Suprapubic skin (tissue), 4 donors: Measurements from ENCODE around the gene MALRD1. TPM values are rescaled to one million over a fixed set of nuclear protein-coding genes. Genes with fewer than 3 reads are reported as not detected.

Experiments
- DNase-seq, 2 donors: peaks; one replicate each; pipeline ENCODE4 v3.0.0-alpha.2; 2019; ENCODE audit warnings: low spot score in 2 of 2
- H3K27ac ChIP-seq: fragments of 200-600 bp; sonication (generic); one replicate; pipeline ENCODE4 v1.5.1; 2019
- H3K27me3 ChIP-seq: fragments of 200-600 bp; sonication (generic); one replicate; pipeline ENCODE4 v1.5.1; 2019
- H3K36me3 ChIP-seq: fragments of 200-600 bp; sonication (generic); one replicate; pipeline ENCODE4 v1.5.1; 2019
- H3K4me1 ChIP-seq: fragments of 200-600 bp; sonication (generic); one replicate; pipeline ENCODE4 v1.5.1; 2019
- H3K4me3 ChIP-seq: fragments of 200-600 bp; sonication (generic); one replicate; pipeline ENCODE4 v1.5.1; 2019; ENCODE audit warnings: mild to moderate bottlenecking
- H3K9me3 ChIP-seq: fragments of 200-600 bp; sonication (generic); one replicate; pipeline ENCODE4 v1.5.1; 2019
- EP300 ChIP-seq: sonication (generic); formaldehyde crosslinking; IDR thresholded peaks from one replicate; pipeline ENCODE4 v1.6.1; 2017; ENCODE audit warnings: antibody characterized with exemption
- POLR2A ChIP-seq, 2 donors: fragments of 450-650 bp; IDR thresholded peaks; one replicate each; pipeline ENCODE4 v1.6.1; 2017; ENCODE audit warnings: antibody characterized with exemption in 2 of 2, mild to moderate bottlenecking in 2 of 2, moderate library complexity in 2 of 2
- POLR2AphosphoS5 ChIP-seq, 3 donors: sonication (generic); formaldehyde crosslinking; IDR thresholded peaks; one replicate each; pipeline ENCODE4 v1.6.1; 2017; ENCODE audit warnings: antibody characterized with exemption in 3 of 3
- WGBS: methylation state at CpG from one replicate; pipeline ENCODE4 v1.1.5; 2018; 5-methylcytosine and 5-hydroxymethylcytosine counted together
- total RNA-seq, 4 donors: library from RNA; depleted of rRNA; stranded (reverse); fragments of >200 nt; gene quantifications; one replicate each; pipeline ENCODE4 v1.1.0, GENCODE V29; 2016
- TF ChIP-seq, protein P1 (sequence below), 2 donors: fragments of 200-600 bp in 1 of 2; fragments of 450-650 bp in 1 of 2; sonication (generic) in 1 of 2; IDR thresholded peaks; one replicate each; pipeline ENCODE4 v1.5.1; 2016 to 2019; ENCODE audit warnings: antibody characterized with exemption in 2 of 2, mild to moderate bottlenecking in 1 of 2, moderate library complexity in 1 of 2

Gene MALRD1
- total RNA-seq, 4 donors from 2014 or later = 0.23 to 0.80 (median 0.31) TPM; not detected in 1

DNA sequence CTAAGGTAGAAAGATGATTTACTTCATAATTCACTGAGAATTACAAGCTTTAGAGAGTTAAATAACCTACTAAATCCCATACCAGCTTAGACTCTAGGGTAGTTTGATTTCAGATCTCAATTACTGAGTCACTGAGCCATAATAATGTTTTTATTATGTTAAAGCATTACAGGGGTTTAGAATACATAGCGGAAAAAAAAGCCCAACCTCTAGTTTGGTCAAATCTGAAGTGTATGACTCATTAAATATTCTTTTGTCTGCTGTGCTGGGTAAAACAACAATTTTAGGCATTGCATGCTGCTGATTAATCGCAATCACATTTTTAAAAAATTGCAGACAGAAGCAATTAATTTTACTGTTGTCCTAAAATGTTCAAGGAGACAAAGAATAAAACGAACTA is 48.5 kb downstream of the MALRD1 start:
- no peak for DNase-seq
- no peak overlapping the region for H3K27ac ChIP-seq
- H3K4me1 ChIP-seq = no peaks in the 10 kb centered on the region
- H3K36me3 ChIP-seq = no peaks in the 10 kb centered on the region
- no peaks in the 10 kb centered on the region for H3K9me3 ChIP-seq
- 59% methylated on average over 3 of the region's 3 CpGs for WGBS
- H3K4me3 ChIP-seq = no peak overlapping the region
- H3K27me3 ChIP-seq = no peaks in the 10 kb centered on the region
- TF ChIP-seq POLR2AphosphoS5 (IDR thresholded peaks at IDR 0.05) (no peak), EP300 (no peak)
- TF ChIP-seq, protein P1, sequence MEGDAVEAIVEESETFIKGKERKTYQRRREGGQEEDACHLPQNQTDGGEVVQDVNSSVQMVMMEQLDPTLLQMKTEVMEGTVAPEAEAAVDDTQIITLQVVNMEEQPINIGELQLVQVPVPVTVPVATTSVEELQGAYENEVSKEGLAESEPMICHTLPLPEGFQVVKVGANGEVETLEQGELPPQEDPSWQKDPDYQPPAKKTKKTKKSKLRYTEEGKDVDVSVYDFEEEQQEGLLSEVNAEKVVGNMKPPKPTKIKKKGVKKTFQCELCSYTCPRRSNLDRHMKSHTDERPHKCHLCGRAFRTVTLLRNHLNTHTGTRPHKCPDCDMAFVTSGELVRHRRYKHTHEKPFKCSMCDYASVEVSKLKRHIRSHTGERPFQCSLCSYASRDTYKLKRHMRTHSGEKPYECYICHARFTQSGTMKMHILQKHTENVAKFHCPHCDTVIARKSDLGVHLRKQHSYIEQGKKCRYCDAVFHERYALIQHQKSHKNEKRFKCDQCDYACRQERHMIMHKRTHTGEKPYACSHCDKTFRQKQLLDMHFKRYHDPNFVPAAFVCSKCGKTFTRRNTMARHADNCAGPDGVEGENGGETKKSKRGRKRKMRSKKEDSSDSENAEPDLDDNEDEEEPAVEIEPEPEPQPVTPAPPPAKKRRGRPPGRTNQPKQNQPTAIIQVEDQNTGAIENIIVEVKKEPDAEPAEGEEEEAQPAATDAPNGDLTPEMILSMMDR (IDR thresholded peaks at IDR 0.05) = no peak

DNA sequence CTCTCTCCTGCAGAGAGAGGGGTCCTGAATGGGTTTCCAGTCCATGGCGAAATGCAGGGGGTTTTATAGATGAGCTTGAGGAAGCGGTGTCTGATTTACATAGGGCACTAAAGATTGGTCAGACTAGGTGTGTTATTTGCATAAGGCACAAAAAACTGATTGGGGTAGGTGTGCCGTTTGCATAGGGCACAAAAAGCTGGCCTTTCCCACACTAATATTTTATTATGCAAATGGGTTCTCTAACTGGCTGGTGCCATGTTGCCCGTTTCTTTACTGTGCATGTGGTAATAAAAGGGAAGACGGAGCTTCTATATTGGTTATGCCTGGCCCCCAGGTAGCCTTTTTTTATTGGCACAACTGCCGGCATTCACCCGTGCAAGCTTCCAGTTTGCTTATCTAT is 50.2 kb downstream of the MALRD1 start:
- DNase-seq = no peak
- Histone ChIP-seq H3K27me3 (no peaks in the 10 kb centered on the region), H3K4me1 (no peaks in the 10 kb centered on the region), H3K36me3 (no peaks in the 10 kb centered on the region), H3K9me3 (no peaks in the 10 kb centered on the region), H3K4me3 (no peak overlapping the region), H3K27ac (no peak overlapping the region)
- no peak for TF ChIP-seq POLR2AphosphoS5 (IDR thresholded peaks at IDR 0.05)
- TF ChIP-seq, protein P1 (IDR thresholded peaks at IDR 0.05) = no peak
- TF ChIP-seq EP300 = no peak
- TF ChIP-seq POLR2A (IDR thresholded peaks at IDR 0.05) = no peak
- 84% methylated on average over 7 of the region's 7 CpGs for WGBS

DNA sequence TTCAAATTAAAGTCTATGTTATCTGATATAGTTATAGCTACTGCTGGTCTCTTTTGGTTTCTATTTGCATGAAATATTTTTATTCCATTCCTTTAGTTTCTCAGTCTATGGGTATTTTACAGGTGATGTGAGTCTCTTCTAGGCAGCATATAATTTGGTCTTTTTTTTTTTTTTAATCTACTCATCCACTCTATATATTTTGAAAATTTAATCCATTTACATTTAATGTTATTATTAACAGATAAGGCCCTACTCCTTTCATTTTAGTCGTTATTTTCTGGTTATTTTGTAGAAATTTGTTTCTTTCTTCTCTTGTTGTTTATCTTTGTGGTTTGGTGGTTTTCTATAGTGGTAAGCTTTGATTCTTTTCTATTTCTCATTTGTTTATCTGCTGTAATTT is 58.8 kb downstream of the MALRD1 start:
- H3K4me3 ChIP-seq = no peak overlapping the region
- no peaks in the 10 kb centered on the region for H3K36me3 ChIP-seq
- peaks cover 7% of the 10 kb centered on the region for H3K9me3 ChIP-seq
- H3K27me3 ChIP-seq = no peaks in the 10 kb centered on the region
- 61% methylated on average over 1 of the region's 1 CpG for WGBS
- no peak overlapping the region for H3K27ac ChIP-seq
- no peak for DNase-seq
- TF ChIP-seq POLR2A (IDR thresholded peaks at IDR 0.05) (no peak), EP300 (no peak), POLR2AphosphoS5 (IDR thresholded peaks at IDR 0.05) (no peak)
- TF ChIP-seq, protein P1 (IDR thresholded peaks at IDR 0.05) = no peak
- H3K4me1 ChIP-seq = no peaks in the 10 kb centered on the region

DNA sequence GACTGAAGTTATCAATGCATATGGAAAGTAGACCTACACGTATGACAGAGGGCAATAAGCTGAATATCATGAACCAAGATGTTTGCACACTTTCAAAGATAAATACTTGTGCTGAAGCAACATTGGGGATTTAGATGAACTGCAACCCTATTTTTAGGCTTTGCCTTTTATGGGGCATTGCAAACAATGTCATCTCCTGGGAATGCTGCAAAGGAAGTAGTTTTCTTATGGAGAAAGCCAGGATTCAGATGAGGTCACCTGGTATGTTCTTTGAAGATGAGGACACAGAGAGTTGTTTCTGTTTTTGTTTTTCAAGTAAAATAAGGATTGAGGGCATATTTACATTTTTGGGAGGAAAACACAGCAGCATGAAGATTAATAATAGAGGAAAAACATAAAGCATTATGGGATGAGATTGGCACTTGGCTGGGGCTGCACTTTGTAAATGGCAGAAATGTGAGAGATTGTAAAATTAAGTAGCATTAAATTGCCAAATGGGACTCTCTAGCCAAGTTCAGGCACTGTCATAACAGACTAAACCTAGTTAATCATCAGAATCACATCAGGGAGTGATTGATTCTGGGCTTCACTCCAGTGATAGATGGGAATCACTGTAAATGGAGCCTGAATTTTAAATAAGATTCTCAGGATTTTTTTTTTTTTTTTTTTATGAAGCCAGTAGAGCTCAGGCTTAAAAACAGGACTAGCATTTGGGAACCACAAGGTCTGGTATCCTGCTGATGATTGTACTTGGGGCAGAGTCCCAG is 63.1 kb downstream of the MALRD1 start:
- Histone ChIP-seq H3K27ac (no peak overlapping the region), H3K4me3 (no peak overlapping the region), H3K9me3 (peaks cover 7% of the 10 kb centered on the region), H3K27me3 (no peaks in the 10 kb centered on the region), H3K4me1 (no peaks in the 10 kb centered on the region), H3K36me3 (no peaks in the 10 kb centered on the region)
- WGBS = 32% methylated on average over 1 of the region's 1 CpG
- no peak for DNase-seq
- TF ChIP-seq POLR2A (IDR thresholded peaks at IDR 0.05) = no peak
- no peak for TF ChIP-seq POLR2AphosphoS5 (IDR thresholded peaks at IDR 0.05)
- no peak for TF ChIP-seq EP300
- TF ChIP-seq, protein P1 (IDR thresholded peaks at IDR 0.05) = no peak

DNA sequence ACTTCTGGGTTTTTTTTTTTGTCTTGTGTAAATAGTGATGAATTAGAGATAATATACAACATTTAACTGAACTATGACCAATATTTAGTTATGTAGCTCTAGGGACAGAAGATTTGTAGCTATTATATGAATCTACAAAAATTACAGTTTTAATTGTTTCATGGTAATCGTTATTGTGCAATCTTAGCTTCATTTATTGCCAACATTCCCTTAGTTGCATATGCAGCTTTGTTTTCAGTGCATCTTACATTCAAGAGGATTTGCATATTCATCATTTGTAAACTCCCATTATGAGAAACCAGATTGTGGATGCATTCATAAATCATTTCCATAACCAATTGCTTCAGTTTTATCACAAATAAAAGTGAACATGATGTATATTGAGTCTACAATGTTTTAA is 68.8 kb downstream of the MALRD1 start:
- no peak overlapping the region for H3K4me3 ChIP-seq
- H3K27ac ChIP-seq = no peak overlapping the region
- DNase-seq = no peak
- WGBS = 65% methylated on average over 1 of the region's 1 CpG
- H3K27me3 ChIP-seq = no peaks in the 10 kb centered on the region
- TF ChIP-seq, protein P1 (IDR thresholded peaks at IDR 0.05) = no peak
- TF ChIP-seq POLR2A (IDR thresholded peaks at IDR 0.05) = no peak
- TF ChIP-seq POLR2AphosphoS5 (IDR thresholded peaks at IDR 0.05) = no peak
- no peak for TF ChIP-seq EP300
- H3K9me3 ChIP-seq = no peaks in the 10 kb centered on the region
- H3K4me1 ChIP-seq = no peaks in the 10 kb centered on the region
- no peaks in the 10 kb centered on the region for H3K36me3 ChIP-seq
